Peyer's patch (tissue), 4 donors: ENCODE results near the gene SCNN1B.

Experiments used
- POLR2A ChIP-seq, 2 donors: fragments of 450-650 bp; IDR thresholded peaks; one replicate each; pipeline ENCODE4 v1.5.1; 2017; ENCODE audit warnings: antibody characterized with exemption in 2 of 2, mild to moderate bottlenecking in 2 of 2, moderate library complexity in 2 of 2
- TF ChIP-seq, protein P1 (sequence below), 6 experiments: fragments of 450-650 bp in 4 of 6; fragments of 200-600 bp in 2 of 6; sonication (generic) in 1 of 6; IDR thresholded peaks; one replicate each; pipeline ENCODE4 v1.5.1; 2017 to 2019; ENCODE audit warnings: antibody characterized with exemption in 6 of 6, mild to moderate bottlenecking in 3 of 6, moderate library complexity in 1 of 6

DNA sequence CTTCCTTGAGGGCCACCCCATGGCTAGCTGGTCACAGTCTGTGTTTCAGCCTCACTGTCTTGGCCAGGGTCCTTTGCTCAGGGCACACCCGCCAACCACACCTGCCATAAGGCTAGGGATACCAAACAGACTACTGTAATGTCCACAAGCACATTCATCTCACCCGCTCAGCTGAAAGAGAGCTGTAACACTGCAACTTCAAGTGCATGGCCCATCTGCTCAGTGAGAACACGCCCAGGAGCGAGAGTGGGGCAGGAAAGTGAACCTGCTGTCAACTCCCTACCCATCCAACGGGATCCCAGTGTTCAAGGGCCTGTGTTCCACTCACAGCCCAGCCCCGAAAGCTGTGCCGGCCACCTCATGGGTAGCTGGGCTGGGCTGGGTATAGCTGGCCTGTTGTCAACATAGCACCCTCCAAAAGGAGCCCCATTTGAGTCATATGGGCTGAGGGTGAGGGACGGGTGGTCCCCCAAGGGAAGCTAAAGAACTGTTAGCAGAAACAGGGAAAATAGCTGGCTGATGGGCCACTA is 55.7 kb downstream of the SCNN1B start:
- TF ChIP-seq, protein P1, sequence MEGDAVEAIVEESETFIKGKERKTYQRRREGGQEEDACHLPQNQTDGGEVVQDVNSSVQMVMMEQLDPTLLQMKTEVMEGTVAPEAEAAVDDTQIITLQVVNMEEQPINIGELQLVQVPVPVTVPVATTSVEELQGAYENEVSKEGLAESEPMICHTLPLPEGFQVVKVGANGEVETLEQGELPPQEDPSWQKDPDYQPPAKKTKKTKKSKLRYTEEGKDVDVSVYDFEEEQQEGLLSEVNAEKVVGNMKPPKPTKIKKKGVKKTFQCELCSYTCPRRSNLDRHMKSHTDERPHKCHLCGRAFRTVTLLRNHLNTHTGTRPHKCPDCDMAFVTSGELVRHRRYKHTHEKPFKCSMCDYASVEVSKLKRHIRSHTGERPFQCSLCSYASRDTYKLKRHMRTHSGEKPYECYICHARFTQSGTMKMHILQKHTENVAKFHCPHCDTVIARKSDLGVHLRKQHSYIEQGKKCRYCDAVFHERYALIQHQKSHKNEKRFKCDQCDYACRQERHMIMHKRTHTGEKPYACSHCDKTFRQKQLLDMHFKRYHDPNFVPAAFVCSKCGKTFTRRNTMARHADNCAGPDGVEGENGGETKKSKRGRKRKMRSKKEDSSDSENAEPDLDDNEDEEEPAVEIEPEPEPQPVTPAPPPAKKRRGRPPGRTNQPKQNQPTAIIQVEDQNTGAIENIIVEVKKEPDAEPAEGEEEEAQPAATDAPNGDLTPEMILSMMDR (IDR thresholded peaks at IDR 0.05): no peak
- no peak for TF ChIP-seq POLR2A (IDR thresholded peaks at IDR 0.05)
